GM23338 (cell line): ENCODE data around the gene NUDT16. TPM values are rescaled to one million over a fixed set of nuclear protein-coding genes. Genes with fewer than 3 reads are reported as not detected.

Experiments
- CREB1 ChIP-seq: fragments of 250-450 bp; sonication (Bioruptor Pico); IDR thresholded peaks from 2 replicates; pipeline ENCODE4 v1.5.0; 2020; ENCODE audit warnings: low read depth, mild to moderate bottlenecking, moderate library complexity
- REST ChIP-seq: IDR thresholded peaks from one replicate; pipeline ENCODE4 v1.6.1; 2018; ENCODE audit warnings: antibody characterized with exemption; ENCODE audit not compliant: unreplicated experiment
- ZNF114 ChIP-seq: fragments of 250-450 bp; sonication (Bioruptor Pico); IDR thresholded peaks from 2 replicates; pipeline ENCODE4 v1.5.0; 2020; ENCODE audit warnings: mild to moderate bottlenecking, moderate library complexity
- polyA plus RNA-seq: library from polyadenylated mRNA; unstranded; fragments of >200 nt; fragmentation: Nextera tagmentation; extraction: Ambion mirVana; gene quantifications from 2 replicates; pipeline ENCODE4 v1.2.1, GENCODE V29; 2016
- total RNA-seq: library from RNA; depleted of rRNA; stranded (reverse); fragments of >200 nt; shearing (Covaris generic); gene quantifications from 2 replicates; pipeline ENCODE4 v1.2.3, GENCODE V29; 2014; rRNA removed

NUDT16 gene
- total and polyA plus RNA-seq, 2 experiments from 2014 or later: 10.0 to 15.4 TPM

- TF ChIP-seq REST: peak; percentile 39
- TF ChIP-seq CREB1 (CRISPR knock-in tag): no peak
- no peak for TF ChIP-seq ZNF114 (CRISPR knock-in tag)
Measured at GRCh38 chr3:131435000-131435399, 53.4 kb downstream of the NUDT16 start (continued).

Other genes starting within 250 kb of the NUDT16 start
- gene MRPL3, start 121.2 kb downstream of the NUDT16 start, total RNA-seq: 185 and 199 TPM in 2 replicates
- gene MRPL3, start 121.2 kb downstream of the NUDT16 start, polyA plus RNA-seq: 159 and 161 TPM in 2 replicates